Measurements from ENCODE around the gene TMEM14B. TPM values are rescaled to one million over a fixed set of nuclear protein-coding genes. Genes with fewer than 3 reads are reported as not detected.
"Not testable (repeated sequence)": the region's sequence is repeated elsewhere in the genome, so short reads cannot be mapped to it uniquely, and the experiment has no call there.

Gene TMEM14B
- total RNA-seq, 1 donor from 2014 or later = 52.6 TPM

GRCh38 chr6:10720265-10720959 is 27.2 kb upstream of the TMEM14B start:
- Mint-ChIP-seq H3K4me3 (ENCODE audit: unreplicated experiment) (no peak overlapping the region), H3K27ac (ENCODE audit: unreplicated experiment) (no peak overlapping the region), H3K9me3 (ENCODE audit: unreplicated experiment) (no peaks in the 10 kb centered on the region), H3K36me3 (ENCODE audit: low read depth, unreplicated experiment) (peaks cover 5% of the 10 kb centered on the region), H3K4me1 (ENCODE audit: unreplicated experiment) (peaks cover 23% of the 10 kb centered on the region), H3K27me3 (ENCODE audit: unreplicated experiment) (peaks cover 7% of the 10 kb centered on the region)
- TF ChIP-seq CTCF (IDR thresholded peaks at IDR 0.05; ENCODE audit: unreplicated experiment) = no peak
- no peak for DNase-seq (ENCODE audit: low spot score)

- H3K9me3 Mint-ChIP-seq (ENCODE audit: unreplicated experiment); H3K36me3 Mint-ChIP-seq (ENCODE audit: low read depth, unreplicated experiment); H3K27me3 Mint-ChIP-seq (ENCODE audit: unreplicated experiment); DNase-seq (ENCODE audit: low spot score): not testable (repeated sequence)
- Mint-ChIP-seq H3K4me1 (ENCODE audit: unreplicated experiment) (peaks cover 27% of the 10 kb centered on the region), H3K4me3 (ENCODE audit: unreplicated experiment) (peak overlapping the region; percentile 97), H3K27ac (ENCODE audit: unreplicated experiment) (peak overlapping the region; percentile 82)
These were observed 26.4 kb upstream of the TMEM14B start for GRCh38 chr6:10720960-10721849.

- Mint-ChIP-seq H3K27me3 (ENCODE audit: unreplicated experiment) (peaks cover 7% of the 10 kb centered on the region), H3K4me1 (ENCODE audit: unreplicated experiment) (peaks cover 27% of the 10 kb centered on the region)
These were observed 25.6 kb upstream of the TMEM14B start for GRCh38 chr6:10721850-10722569.

GRCh38 chr6:10722570-10722819 is 25.1 kb upstream of the TMEM14B start:
- no peaks in the 10 kb centered on the region for H3K9me3 Mint-ChIP-seq (ENCODE audit: unreplicated experiment)
- no peak for TF ChIP-seq CTCF (IDR thresholded peaks at IDR 0.05; ENCODE audit: unreplicated experiment)
- DNase-seq (ENCODE audit: low spot score) = no peak
- H3K27me3 Mint-ChIP-seq (ENCODE audit: unreplicated experiment) = peaks cover 7% of the 10 kb centered on the region
- H3K27ac Mint-ChIP-seq (ENCODE audit: unreplicated experiment) = peak overlapping the region; percentile 82
- peaks cover 27% of the 10 kb centered on the region for H3K4me1 Mint-ChIP-seq (ENCODE audit: unreplicated experiment)
- H3K4me3 Mint-ChIP-seq (ENCODE audit: unreplicated experiment) = peak overlapping the region; percentile 97
- peaks cover 15% of the 10 kb centered on the region for H3K36me3 Mint-ChIP-seq (ENCODE audit: low read depth, unreplicated experiment)

More at GRCh38 chr6:10721850-10722569, 25.6 kb upstream of the TMEM14B start:
- no peak for TF ChIP-seq CTCF (IDR thresholded peaks at IDR 0.05; ENCODE audit: unreplicated experiment)
- H3K27ac Mint-ChIP-seq (ENCODE audit: unreplicated experiment) = peak overlapping the region; percentile 82
- no peak for DNase-seq (ENCODE audit: low spot score)
- H3K36me3 Mint-ChIP-seq (ENCODE audit: low read depth, unreplicated experiment) = peaks cover 11% of the 10 kb centered on the region
- no peaks in the 10 kb centered on the region for H3K9me3 Mint-ChIP-seq (ENCODE audit: unreplicated experiment)
- H3K4me3 Mint-ChIP-seq (ENCODE audit: unreplicated experiment) = peak overlapping the region; percentile 97

GRCh38 chr6:10722820-10723566 is 24.6 kb upstream of the TMEM14B start, which contains the start of gene TMEM14C:
TMEM14C (plus strand) TSS chr6:10723070; CDS start chr6:10724614, 1,544 bp downstream.
- peaks cover 27% of the 10 kb centered on the region for H3K4me1 Mint-ChIP-seq (ENCODE audit: unreplicated experiment)
- peak; percentile 93 for DNase-seq (ENCODE audit: low spot score)

More at GRCh38 chr6:10722820-10723566, 24.6 kb upstream of the TMEM14B start, which contains the start of gene TMEM14C:
- H3K9me3 Mint-ChIP-seq (ENCODE audit: unreplicated experiment) = no peaks in the 10 kb centered on the region
- H3K36me3 Mint-ChIP-seq (ENCODE audit: low read depth, unreplicated experiment) = peaks cover 15% of the 10 kb centered on the region
- peak within 1 kb of the TSS; percentile 97 for H3K4me3 Mint-ChIP-seq (ENCODE audit: unreplicated experiment)
- peaks cover 8% of the 10 kb centered on the region for H3K27me3 Mint-ChIP-seq (ENCODE audit: unreplicated experiment)
- no peak for TF ChIP-seq CTCF (IDR thresholded peaks at IDR 0.05; ENCODE audit: unreplicated experiment)
- H3K27ac Mint-ChIP-seq (ENCODE audit: unreplicated experiment) = peak within 1 kb of the TSS; percentile 92

All from endothelial cell (in vitro differentiated cells).